ENCODE data around the gene RAVER1.
A peak's percentile ranks its signal among the peaks of the same experiment; 100 is the strongest.
"Not testable (repeated sequence)": the region's sequence is repeated elsewhere in the genome, so short reads cannot be mapped to it uniquely, and the experiment has no call there.

RAVER1 gene
- 31.5 to 46.0 (median 36.8) reads per million in 4 donors for total RNA-seq

- peak; percentile 97 to 98 (median 98) for DNase-seq
Observed at GRCh38 chr19:10332965-10333757, at the start of gene RAVER1. RAVER1 (minus strand) TSS chr19:10333529; CDS start chr19:10333507, 22 bp downstream.

- DNase-seq: not testable (repeated sequence)
Observed at GRCh38 chr19:10383223-10383499, 49.8 kb upstream of the RAVER1 start.

GRCh38 chr19:10380313-10381102 is 47.2 kb upstream of the RAVER1 start, which contains the start of gene TYK2:
TYK2 (minus strand) TSS chr19:10380572; CDS start chr19:10378406, 2,166 bp downstream.
- peak; percentile 91 to 99 (median 92) for DNase-seq

- DNase-seq: no peak
Observed at GRCh38 chr19:10379880-10380312, 46.6 kb upstream of the RAVER1 start.

GRCh38 chr19:10378124-10378523 is 44.8 kb upstream of the RAVER1 start:
- DNase-seq: no peak

GRCh38 chr19:10377140-10377640 is 43.9 kb upstream of the RAVER1 start:
- DNase-seq: not testable (repeated sequence)

GRCh38 chr19:10374931-10375330 is 41.6 kb upstream of the RAVER1 start:
- DNase-seq: no peak

GRCh38 chr19:10372690-10373089 is 39.4 kb upstream of the RAVER1 start:
- no peak for DNase-seq

GRCh38 chr19:10368101-10368803 is 34.9 kb upstream of the RAVER1 start:
- DNase-seq: no peak

GRCh38 chr19:10366950-10367512 is 33.7 kb upstream of the RAVER1 start:
- not testable (repeated sequence) for DNase-seq

GRCh38 chr19:10365518-10365917 is 32.2 kb upstream of the RAVER1 start:
- no peak for DNase-seq

GRCh38 chr19:10364644-10365043 is 31.3 kb upstream of the RAVER1 start:
- no peak for DNase-seq

GRCh38 chr19:10363789-10364281 is 30.5 kb upstream of the RAVER1 start:
- DNase-seq: no peak

GRCh38 chr19:10362259-10362658 is 28.9 kb upstream of the RAVER1 start:
- no peak for DNase-seq

GRCh38 chr19:10361569-10362011 is 28.3 kb upstream of the RAVER1 start:
- DNase-seq: no peak

- DNase-seq: no peak
Observed at GRCh38 chr19:10356431-10356830, 23.1 kb upstream of the RAVER1 start.

GRCh38 chr19:10353793-10354391 is 20.6 kb upstream of the RAVER1 start:
- DNase-seq: peak in 2 of 5 donors; percentile 21 to 27

GRCh38 chr19:10352764-10353671 is 19.7 kb upstream of the RAVER1 start:
- DNase-seq: no peak

GRCh38 chr19:10346509-10346908 is 13.2 kb upstream of the RAVER1 start:
- DNase-seq: no peak

- DNase-seq: no peak
Observed at GRCh38 chr19:10344780-10345179, 11.5 kb upstream of the RAVER1 start.

- DNase-seq: no peak
Observed at GRCh38 chr19:10343495-10343894, 10.2 kb upstream of the RAVER1 start.
